ENCODE results near the gene SSTR3.
"Not testable (repeated sequence)": the region's sequence is repeated elsewhere in the genome, so short reads cannot be mapped to it uniquely, and the experiment has no call there.

The SSTR3 gene

GRCh38 chr22:37181681-37182080, 30.6 kb downstream of the SSTR3 start:
- DNase-seq (ENCODE audit: low spot score): no peak

GRCh38 chr22:37180531-37181231, 31.6 kb downstream of the SSTR3 start:
- no peak for DNase-seq (ENCODE audit: low spot score)

- no peak for DNase-seq (ENCODE audit: low spot score)
These were observed 32.5 kb downstream of the SSTR3 start for GRCh38 chr22:37179622-37180420.

- DNase-seq (ENCODE audit: low spot score): no peak
These were observed 33.2 kb downstream of the SSTR3 start for GRCh38 chr22:37179126-37179470.

- no peak for DNase-seq (ENCODE audit: low spot score)
These were observed 33.7 kb downstream of the SSTR3 start for GRCh38 chr22:37178350-37179125.

- DNase-seq (ENCODE audit: low spot score): no peak
These were observed 34.5 kb downstream of the SSTR3 start for GRCh38 chr22:37177755-37178154.

- no peak for DNase-seq (ENCODE audit: low spot score)
These were observed 35.1 kb downstream of the SSTR3 start for GRCh38 chr22:37177221-37177620.

- no peak for DNase-seq (ENCODE audit: low spot score)
These were observed 35.7 kb downstream of the SSTR3 start for GRCh38 chr22:37176464-37177061.

- DNase-seq (ENCODE audit: low spot score): no peak
These were observed 36.6 kb downstream of the SSTR3 start for GRCh38 chr22:37175414-37176281.

- DNase-seq (ENCODE audit: low spot score): no peak
These were observed 37.3 kb downstream of the SSTR3 start for GRCh38 chr22:37174964-37175363.

GRCh38 chr22:37173709-37174108, 38.6 kb downstream of the SSTR3 start:
- no peak for DNase-seq (ENCODE audit: low spot score)

- no peak for DNase-seq (ENCODE audit: low spot score)
These were observed 39.7 kb downstream of the SSTR3 start for GRCh38 chr22:37172266-37173245.

GRCh38 chr22:37171662-37172061, 40.6 kb downstream of the SSTR3 start:
- DNase-seq (ENCODE audit: low spot score): no peak

GRCh38 chr22:37170689-37171405, 41.4 kb downstream of the SSTR3 start:
- not testable (repeated sequence) for DNase-seq (ENCODE audit: low spot score)

GRCh38 chr22:37169947-37170688, 42.2 kb downstream of the SSTR3 start:
- no peak for DNase-seq (ENCODE audit: low spot score)

- no peak for DNase-seq (ENCODE audit: low spot score)
These were observed 42.9 kb downstream of the SSTR3 start for GRCh38 chr22:37169406-37169805.

GRCh38 chr22:37167981-37168647, 44.2 kb downstream of the SSTR3 start:
- DNase-seq (ENCODE audit: low spot score): no peak
